Epithelial cell of proximal tubule (primary cell): ENCODE measurements around the gene RADIL. TPM values are rescaled to one million over a fixed set of nuclear protein-coding genes. Genes with fewer than 3 reads are reported as not detected.

ENCODE experiments used
- DNase-seq: peaks from one replicate; pipeline ENCODE4 v3.0.0-alpha.2; 2011; ENCODE audit warnings: low read depth
- H3K4me3 ChIP-seq: 2 replicates; pipeline ENCODE4 v1.5.1; 2011; ENCODE audit warnings: low read depth, mild to moderate bottlenecking, low read length
- total RNA-seq: library from RNA; depleted of rRNA; stranded (reverse); fragments of >200 nt; gene quantifications from 2 replicates; pipeline ENCODE4 v1.2.3, GENCODE V29; 2015
- TF ChIP-seq, protein P1 (sequence below): conservative IDR thresholded peaks from 2 replicates; pipeline ENCODE4 v1.5.1; 2012; ENCODE audit warnings: low read depth, mild to moderate bottlenecking, low read length

Gene RADIL
- total RNA-seq, 1 donor from 2014 or later, result 2.4 TPM

DNA sequence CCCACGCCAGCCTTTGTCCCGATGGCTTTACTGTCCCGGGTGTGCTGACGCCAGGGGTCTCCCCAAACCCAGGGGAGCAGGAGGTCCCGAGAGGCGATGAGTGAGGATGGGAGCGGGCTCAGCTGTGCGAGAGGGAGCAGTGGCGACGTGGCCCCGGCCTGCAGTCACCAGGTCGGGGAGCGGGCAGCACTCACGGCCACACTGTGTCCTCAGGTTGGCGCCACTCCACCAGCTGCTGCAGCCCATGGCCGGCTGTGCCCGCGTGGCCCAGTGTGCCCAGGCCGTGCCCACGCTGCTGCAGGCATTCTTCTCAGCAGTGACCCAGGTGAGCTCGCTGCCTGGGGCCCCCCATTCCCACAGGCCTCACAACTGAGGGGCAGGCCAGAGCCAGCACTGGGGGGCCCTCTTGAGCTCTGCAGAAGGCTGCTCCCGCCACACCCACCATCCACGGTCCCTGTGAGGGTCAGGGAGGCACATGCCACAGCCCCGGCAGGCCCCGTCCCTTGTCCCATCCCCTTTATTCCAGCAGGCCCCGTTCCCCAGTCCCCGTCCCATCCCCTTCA, 94.8 kb downstream of the RADIL start:
- no peak for DNase-seq
- no peak overlapping the region for H3K4me3 ChIP-seq
- TF ChIP-seq, protein P1, sequence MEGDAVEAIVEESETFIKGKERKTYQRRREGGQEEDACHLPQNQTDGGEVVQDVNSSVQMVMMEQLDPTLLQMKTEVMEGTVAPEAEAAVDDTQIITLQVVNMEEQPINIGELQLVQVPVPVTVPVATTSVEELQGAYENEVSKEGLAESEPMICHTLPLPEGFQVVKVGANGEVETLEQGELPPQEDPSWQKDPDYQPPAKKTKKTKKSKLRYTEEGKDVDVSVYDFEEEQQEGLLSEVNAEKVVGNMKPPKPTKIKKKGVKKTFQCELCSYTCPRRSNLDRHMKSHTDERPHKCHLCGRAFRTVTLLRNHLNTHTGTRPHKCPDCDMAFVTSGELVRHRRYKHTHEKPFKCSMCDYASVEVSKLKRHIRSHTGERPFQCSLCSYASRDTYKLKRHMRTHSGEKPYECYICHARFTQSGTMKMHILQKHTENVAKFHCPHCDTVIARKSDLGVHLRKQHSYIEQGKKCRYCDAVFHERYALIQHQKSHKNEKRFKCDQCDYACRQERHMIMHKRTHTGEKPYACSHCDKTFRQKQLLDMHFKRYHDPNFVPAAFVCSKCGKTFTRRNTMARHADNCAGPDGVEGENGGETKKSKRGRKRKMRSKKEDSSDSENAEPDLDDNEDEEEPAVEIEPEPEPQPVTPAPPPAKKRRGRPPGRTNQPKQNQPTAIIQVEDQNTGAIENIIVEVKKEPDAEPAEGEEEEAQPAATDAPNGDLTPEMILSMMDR, result no peak

DNA sequence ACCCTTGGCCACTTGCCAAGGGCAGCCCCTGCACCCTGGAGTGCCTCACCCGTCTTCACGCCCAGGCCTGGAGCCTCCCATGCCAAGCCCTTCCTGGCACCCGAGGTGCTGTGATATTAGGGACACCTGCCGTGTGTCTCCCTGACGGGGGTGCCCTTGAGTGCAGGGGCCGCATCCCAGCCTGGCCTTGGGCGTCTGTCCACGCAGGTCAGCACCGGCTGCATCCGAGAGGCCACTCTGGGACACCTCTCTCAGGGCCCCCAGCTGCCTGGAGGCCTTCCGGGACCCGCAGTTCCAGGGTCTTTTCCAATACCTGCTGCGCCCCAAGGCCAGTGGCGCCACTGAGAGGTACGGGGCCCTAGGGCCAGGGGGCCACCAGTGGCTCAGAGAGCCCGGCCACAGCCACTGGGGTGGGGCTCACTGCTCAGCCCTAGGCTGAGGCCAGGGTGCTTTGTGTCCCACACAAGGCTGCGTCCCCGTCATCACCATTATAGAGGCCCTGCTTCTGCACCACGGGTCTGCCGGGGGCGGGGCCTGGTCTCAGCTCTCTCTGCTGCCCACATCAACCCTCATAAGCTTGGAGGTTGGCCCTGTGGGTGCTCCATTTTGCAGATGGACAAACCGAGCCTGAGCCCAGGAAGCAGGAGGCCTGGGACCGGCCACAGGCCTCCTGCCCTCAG, 95.4 kb downstream of the RADIL start:
- TF ChIP-seq, protein P1, result no peak
- H3K4me3 ChIP-seq, result no peak overlapping the region

DNA sequence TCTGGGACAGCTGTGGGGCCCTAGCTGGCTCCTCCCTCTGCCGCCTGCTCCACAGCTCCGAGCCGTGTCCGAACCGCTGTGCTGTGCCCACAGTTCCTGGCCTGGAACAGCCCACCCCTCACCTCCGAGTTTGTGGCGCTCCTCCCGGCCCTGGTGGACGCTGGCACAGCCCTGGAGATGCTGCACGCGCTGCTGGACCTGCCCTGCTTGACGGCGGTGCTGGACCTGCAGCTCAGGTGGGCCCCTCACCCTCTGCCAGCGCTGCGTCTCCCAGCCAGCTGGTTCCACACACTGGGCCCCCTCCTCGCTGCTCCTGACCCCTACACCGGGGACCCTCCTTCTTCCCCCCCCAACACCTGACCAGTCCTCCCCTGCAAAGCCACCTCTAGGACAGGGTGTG, 96.0 kb downstream of the RADIL start:
- no peak overlapping the region for H3K4me3 ChIP-seq
- no peak for DNase-seq
- TF ChIP-seq, protein P1, result no peak

More for the DNA sequence above, 95.4 kb downstream of the RADIL start:
- DNase-seq, result no peak

DNA sequence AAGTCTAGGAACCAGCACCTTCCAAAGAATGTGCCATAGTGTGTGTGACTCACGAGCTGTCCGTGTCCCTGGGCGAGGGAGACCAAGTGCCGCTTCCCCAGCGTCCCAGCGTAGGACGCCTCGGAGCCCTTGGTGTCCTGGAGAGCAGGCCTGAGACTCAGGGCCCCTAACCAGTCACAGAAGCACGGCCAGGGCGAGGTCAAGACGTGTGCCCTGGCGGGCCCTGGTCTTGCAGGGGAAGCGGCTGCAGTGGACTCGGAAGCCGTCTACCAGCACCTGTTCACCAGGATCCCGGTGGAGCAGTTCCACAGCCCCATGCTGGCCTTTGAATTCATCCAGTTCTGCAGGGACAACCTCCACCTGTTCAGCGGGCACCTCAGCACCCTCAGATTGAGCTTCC, 97.5 kb downstream of the RADIL start:
- no peak overlapping the region for H3K4me3 ChIP-seq
- no peak for DNase-seq
- TF ChIP-seq, protein P1, result no peak

DNA sequence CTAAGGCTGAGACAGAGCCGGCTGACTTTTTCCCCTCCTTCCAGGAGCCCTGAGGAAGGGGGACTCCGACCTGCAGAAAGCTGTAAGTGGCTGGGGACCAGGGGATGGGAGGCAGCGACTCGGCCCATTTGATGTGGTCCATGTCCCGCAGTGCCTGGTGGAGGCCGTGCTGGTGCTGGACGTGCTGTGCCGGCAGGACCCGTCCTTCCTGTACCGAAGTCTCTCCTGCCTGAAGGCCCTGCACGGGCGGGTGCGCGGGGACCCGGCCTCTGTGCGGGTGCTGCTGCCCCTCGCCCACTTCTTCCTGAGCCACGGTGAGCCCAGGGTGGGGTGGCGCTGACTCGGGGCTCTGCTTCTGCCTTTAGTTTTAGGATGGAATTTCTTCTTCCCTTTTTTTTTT, 98.1 kb downstream of the RADIL start:
- no peak for DNase-seq
- H3K4me3 ChIP-seq, result no peak overlapping the region
- TF ChIP-seq, protein P1, result no peak

DNA sequence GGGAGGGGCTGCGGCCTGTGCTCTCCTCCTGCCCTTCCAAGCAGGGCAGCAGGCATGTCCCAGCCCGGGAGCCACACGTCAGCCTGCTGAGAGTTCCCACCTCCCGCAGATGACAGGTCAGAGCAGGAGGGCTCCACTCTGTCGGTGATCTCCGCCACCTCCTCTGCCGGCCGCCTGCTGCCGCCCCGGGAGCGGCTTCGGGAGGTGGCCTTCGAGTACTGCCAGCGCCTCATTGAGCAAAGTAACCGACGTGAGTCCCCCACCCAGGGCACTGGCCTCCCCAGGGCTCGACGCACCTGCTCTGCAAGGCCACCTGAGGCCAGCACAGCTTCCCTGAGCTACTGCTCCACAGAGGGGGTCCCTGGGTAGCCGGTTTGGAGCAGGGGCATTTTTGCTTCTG, 98.7 kb downstream of the RADIL start:
- TF ChIP-seq, protein P1, result no peak
- no peak overlapping the region for H3K4me3 ChIP-seq
- no peak for DNase-seq
